NCI-H510A treated with DMSO at 0.1 percent for 48 hours (cell line): ENCODE results near the gene MAP2K7.
"Not testable (repeated sequence)": the region's sequence is repeated elsewhere in the genome, so short reads cannot be mapped to it uniquely, and the experiment has no call there.

Experiments used
- DNase-seq: peaks from one replicate; lab custom pipeline; 2025; lab: John Stamatoyannopoulos, UW

The MAP2K7 gene

DNA sequence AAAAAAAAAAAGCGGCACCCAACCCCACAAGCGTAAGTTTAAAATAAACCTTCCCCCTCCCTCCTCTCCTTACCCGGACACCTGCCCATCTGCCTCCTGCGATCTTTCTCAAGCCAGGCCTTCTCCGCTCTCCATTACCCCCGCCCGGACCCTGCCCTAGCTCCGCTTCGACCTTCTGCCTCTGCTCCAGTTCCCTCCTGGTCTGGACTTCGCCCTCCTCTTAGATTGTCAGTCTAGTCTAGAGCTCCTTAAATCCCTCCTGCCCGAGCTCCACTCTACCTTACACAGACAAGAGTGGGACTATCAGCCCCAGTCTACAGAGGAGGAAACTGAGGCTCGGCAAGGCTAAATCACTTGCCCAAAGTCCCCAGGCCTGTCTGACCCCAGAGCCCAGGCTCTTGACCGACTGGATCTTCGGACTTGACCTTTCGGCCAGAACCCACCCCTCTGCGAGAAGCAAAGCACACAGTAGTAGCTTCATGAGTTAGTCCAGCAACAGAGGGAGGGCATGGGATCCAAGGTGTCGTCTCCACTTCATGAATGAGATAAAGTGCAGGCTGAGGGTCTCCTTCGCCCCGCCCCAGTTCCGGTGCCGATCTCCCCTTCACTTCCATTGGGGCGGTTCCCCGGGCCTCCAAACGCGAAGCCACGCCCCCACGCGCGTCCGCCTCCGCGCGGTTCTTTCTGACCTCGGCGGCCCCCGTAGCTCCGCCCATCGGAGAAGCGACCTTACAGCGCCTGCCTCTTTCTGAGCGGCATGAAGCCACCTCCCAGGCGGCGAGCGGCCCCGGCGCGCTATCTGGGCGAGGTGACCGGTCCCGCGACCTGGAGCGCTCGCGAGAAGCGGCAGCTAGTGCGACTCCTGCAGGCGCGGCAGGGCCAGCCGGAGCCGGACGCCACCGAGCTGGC, 16.2 kb downstream of the MAP2K7 start, which contains the start of gene SNAPC2:
Gene SNAPC2, plus strand, starts transcription at position 729 of the 909 bp plus-strand sequence. Its CDS starts 29 bp downstream, at position 758.
- peak; percentile 86 for DNase-seq

DNA sequence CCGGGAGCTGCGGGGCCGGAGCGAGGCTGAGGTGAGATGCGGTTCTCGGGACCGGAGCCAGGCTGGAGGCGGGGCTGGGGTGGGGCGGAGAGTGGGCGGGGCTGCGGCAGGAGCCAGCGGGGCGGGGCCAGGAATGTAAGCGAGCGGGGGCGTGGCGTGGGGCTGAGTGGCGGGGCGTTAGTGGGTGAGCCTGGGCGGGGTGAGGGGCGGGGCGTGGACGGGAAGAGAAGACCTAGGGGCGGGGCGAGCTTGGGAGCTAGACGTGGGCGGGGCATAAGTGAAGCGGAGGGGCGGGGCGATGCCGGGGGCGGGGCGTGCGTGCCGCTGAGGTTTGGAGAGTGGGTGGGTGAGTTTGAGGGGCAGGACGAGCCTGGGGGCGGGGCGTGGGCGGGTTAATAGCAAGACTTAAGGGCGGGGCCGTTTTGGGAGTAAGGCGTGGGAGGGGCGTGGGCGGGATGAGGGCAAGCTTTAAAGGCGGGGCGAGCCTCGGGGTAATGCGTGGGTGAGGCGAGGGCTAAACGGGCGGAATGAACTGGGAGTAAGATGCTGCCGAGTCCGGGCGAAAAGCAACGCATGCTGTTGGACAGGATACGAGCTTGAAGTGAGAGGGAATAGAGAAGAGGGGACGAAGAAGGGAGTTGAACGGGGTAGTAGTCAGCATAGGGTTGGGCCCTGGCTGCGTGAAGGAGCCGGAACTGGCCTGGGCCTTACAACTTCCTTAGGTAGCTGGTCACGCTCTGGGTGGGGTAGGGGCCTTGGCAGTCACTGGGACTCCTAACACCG, 17.0 kb downstream of the MAP2K7 start:
- peak; percentile 87 for DNase-seq

- DNase-seq = no peak
These were observed 17.8 kb downstream of the MAP2K7 start for GRCh38 chr19:7921302-7921966.

- DNase-seq = no peak
These were observed 18.5 kb downstream of the MAP2K7 start for GRCh38 chr19:7921967-7922835.

DNA sequence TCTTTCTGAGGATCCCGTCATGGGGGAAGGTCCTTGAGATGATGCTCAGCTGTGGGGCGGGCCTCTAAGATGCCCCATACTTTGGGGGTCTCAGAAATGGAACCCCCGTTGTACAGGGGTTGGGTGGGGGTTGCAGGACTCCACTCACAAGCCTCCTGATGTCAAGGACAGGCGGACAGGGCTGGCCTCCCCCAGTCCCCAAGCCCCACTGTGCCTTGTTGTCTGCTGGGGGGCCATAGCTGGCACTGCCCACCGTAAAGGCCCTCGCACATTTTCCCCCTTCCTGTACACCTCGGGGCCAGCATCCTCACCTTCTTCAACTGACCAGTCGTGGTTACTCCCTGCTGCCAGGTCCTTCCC, 19.1 kb downstream of the MAP2K7 start:
- DNase-seq = no peak

DNA sequence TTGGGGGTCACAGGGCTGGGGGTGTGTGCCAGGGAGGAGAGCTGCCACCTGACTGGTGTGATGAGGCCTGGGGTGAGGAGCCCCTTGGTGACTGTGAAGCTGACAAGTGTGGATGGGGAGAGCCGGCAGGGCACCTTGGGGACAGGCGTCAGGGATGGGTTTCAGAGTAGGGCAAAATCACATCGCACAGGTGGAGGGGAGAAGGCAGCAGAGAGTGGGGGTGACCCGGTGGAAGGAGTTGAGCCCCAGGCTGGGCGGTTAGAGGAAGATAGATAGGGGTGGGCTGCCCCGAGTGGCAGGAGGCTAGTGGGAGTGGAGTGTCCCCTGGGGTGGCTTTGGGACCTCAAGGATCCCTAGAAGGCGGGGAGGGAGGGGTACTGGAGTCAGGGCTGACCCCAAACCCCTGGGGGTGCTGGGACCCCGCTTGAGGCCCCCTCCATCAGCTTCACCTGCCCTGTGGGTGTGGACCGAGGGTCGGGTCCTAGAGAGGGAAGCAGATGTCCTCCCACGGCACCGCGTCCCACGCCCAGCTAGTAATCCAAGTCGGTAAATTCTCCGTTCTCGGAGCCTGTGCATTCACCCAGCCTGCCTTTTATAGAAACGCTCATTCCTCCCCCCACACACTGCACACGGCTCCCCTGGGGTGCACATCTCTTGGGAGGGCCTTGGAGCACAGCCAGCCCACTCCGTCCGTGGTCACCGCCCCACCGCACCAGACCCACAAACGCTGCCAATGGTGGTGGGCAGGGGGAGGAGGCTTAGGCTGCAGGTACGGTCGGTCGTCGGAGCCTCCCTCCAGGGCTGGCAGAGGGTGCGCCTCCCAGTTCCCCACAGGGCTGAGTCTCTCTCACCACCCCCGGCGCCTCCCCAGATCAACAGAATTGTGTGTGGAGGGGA, 19.9 kb downstream of the MAP2K7 start:
- no peak for DNase-seq

- DNase-seq = no peak
These were observed 20.6 kb downstream of the MAP2K7 start for GRCh38 chr19:7924241-7924640.

DNA sequence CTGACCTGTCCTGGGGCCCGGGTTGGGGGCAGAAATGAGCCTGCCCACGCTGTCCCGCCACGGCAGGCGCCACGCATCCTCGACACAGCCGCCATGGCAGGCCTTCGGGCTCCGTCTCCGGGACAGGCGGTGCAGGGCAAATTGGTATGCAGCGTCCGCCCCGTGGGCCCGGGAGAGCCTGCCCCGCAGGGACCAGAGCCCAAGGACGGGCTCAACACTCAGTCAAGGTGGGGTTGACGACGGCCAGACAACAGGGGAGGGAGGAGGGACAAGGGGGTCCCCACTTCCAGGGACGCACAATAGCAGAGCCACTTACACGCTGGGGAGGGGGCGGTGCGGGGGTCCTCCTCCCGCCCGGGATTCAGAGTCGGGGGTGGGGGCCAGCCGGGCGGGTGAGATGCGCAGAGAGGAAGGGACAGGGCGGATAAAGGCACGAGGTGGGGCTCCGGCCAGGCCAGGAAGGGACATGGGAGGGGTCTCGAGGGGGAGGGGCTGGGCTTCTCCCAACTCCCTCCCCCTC, 21.0 kb downstream of the MAP2K7 start:
- DNase-seq = no peak

DNA sequence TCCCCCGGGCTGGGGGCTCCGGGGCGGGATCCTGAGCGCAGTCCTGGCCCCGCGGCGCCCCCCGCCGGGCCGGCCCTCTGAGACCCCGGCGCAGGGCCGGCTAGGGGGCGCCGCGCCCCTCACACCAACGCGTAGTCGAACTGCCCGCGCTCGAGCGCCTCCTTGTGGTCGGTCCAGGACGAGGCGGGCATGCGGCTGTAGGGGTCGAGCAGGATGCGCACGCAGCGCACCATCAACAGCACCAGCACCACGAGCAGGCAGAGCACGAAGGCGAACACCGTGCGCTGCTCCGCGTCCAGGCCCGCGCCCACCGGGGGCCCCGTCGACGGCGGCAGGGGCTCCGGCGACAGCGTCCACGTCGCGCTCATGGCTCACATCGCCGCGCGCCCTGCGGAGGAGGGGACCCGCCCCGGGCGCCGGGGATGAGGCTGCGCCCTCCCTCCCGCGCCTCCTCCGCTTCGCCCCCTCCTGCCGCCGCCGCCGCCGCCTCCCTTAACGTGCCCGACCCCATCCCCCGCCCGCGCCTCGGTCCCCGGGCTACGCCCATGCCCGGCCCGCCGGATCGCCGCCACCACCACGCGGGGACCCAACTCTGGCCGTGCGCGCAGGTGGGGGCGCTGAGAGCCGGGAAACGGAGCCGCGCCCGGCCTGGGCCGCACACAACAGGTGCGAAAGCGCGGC, 21.6 kb downstream of the MAP2K7 start:
- peak; percentile 55 for DNase-seq

- DNase-seq = peak; percentile 18
These were observed 22.5 kb downstream of the MAP2K7 start, which contains the start of gene CTXN1 for GRCh38 chr19:7926021-7926726. CTXN1 (minus strand) TSS chr19:7926135; CDS start chr19:7925538, 597 bp downstream.

DNA sequence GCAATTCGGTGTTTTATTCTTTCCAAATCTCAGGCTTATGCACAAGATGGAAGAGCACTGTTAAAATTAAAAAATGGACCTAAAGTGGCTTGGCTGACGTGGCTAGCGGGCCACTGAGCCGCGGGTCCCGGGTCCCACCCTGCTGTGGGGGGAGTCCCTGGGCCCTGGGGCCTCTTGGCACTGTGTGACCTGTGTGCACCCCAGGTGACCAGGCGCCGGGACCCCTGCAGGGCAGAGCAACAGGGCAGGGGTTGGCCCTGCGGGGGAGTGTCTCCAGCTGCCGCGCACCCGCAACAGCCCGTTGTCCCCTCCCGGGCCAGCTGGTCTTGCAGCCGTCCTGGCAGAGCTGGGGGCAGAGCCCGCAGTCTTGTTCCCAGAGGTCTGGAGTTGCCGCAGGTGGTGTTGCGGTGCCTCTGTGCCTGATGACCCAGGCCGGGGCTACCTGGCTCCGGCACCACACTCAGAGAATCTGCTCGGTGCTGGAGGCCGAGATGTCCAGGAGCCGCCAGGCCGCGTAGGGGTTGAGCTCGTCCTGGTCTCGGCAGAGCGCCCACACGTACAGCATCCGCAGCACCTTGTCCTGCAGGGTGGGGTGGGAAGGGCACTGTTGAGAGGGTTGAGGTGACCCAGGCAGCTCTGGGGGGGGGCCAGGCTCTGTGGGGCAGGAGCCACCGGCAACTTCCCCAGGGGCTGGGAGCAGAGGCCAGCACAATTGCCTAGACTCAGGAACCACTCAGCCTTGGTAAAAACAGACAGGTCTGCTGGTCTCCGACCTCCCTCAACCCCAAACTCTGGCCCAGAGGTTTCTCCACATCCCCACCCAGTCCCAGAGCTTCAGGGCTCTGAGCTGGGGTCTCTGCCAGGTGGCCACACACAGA, 23.3 kb downstream of the MAP2K7 start:
- no peak for DNase-seq

DNA sequence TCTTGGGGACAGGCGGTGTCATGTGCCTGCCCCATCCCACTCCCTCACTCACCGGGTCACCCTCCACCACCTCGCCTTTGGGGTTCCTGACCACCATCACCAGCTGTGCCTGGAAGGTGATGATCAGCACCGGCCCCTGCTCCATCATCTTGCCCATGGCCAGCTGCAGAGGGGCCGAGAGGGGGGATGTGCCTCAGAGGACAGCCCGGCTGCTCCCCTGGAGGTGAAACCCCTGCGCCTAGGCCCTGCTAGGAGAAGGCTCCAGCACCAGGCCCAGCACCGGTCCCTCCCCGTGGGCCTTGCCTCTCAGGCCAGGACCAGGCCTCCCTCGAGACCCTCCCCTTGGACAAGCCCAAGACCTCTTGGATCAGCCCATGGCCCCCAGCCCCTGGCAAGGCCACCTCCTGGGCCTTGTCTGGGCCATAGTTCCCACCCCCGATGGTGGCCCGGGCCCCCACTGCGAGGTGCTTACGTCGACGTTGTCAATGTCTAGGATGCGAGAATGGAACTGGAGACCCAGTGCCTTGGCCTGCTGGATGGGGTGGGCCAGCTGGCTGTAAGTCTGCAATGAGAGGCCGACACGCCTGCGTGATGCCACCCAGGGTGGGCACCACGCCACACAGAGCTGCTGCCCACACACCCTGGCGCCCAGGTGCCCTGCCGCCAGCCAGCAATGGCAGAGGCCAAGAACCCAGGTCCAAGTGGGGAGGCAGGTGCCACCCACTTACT, 24.1 kb downstream of the MAP2K7 start:
- no peak for DNase-seq

DNA sequence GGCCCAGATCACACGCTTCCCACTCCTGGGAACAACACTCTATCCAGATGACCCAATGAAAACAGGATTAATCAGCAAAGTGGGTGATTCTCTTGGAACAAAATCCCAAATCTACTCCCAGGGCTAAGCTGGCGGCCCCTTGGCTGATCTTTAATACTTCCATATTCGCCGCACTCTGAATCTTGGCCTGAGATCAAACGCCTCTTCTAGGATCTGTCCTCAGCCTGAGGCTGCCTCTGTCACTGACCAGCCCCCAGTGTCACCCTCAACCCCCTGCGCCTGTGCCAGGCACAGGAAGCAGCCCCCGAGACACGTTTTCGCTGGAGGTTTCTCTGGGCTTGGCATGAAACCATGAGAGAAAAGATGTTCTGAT, 24.6 kb downstream of the MAP2K7 start:
- no peak for DNase-seq

- DNase-seq = no peak
These were observed 25.3 kb downstream of the MAP2K7 start for GRCh38 chr19:7928741-7929701.

DNA sequence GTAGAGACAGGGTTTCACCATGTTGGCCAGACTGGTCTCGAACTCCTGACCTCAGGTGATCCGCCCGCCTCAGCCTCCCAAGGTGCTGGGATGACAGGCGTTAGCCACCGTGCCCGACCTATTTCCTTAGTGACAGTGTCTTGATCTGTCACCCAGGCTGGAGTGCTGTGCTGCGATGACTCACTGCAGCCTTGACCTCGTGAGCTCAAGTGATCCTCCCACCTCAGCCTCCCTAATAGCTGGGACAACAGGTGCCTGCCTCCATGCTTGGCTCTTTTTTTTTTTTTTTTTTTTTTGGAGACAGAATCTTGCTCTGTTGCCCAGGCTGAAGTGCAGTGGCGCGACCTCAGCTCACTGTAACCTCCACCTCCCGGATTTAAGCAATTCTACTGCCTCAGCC, 26.4 kb downstream of the MAP2K7 start:
- DNase-seq = not testable (repeated sequence)

GRCh38 chr19:7930765-7931164, 27.1 kb downstream of the MAP2K7 start:
- DNase-seq = no peak
